HEK293 (cell line): Measurements from ENCODE around the gene PLIN5.

Experiments used
- CTCF ChIA-PET: fragments of 350-600 bp; formaldehyde crosslinking; extraction: SDS; loops from one replicate; lab custom pipeline; 2021; ENCODE audit warnings: antibody characterized with exemption; lab: Yijun Ruan, JAX
- POLR2A ChIA-PET: fragments of 300-600 bp; formaldehyde crosslinking; extraction: SDS; loops from one replicate; lab custom pipeline; 2020; ENCODE audit warnings: antibody characterized with exemption, inconsistent platforms; lab: Yijun Ruan, JAX
- H3K27ac ChIP-seq: fragments of 200-500 bp; sonication (Bioruptor generic); 2 replicates; pipeline ENCODE4 v1.5.1; 2014; ENCODE audit warnings: low read depth, low read length, control low read depth, inconsistent platforms; ENCODE audit errors: extremely low read depth
- H3K36me3 ChIP-seq, 2 experiments: fragments of 200-500 bp in 1 of 2; sonication (Bioruptor generic) in 1 of 2; 1 replicate in 1 of 2; 2 replicates in 1 of 2; pipeline ENCODE4 v1.5.1; 2014 to 2017; ENCODE audit warnings: inconsistent platforms in 2 of 2, low read length in 2 of 2; ENCODE audit not compliant: control insufficient read depth in 2 of 2, insufficient read depth in 1 of 2
- H3K4me1 ChIP-seq: fragments of 200-500 bp; sonication (Bioruptor generic); 2 replicates; pipeline ENCODE4 v1.5.1; 2014; ENCODE audit warnings: mild to moderate bottlenecking, low read length, inconsistent platforms; ENCODE audit not compliant: control insufficient read depth, insufficient read depth
- H3K4me3 ChIP-seq: 2 replicates; pipeline ENCODE4 v1.5.1; 2011; ENCODE audit warnings: low read depth, mild to moderate bottlenecking, control low read depth, low read length, moderate library complexity
- H3K9me3 ChIP-seq: fragments of 200-500 bp; sonication (Bioruptor generic); 2 replicates; pipeline ENCODE4 v1.5.1; 2014; ENCODE audit warnings: low read depth, low read length, inconsistent platforms; ENCODE audit not compliant: control insufficient read depth, insufficient read depth
- GLI2 ChIP-seq: fragments of 450-650 bp; formaldehyde crosslinking; IDR thresholded peaks from 2 replicates; pipeline ENCODE4; 2017; ENCODE audit warnings: missing biosample characterization, missing genetic modification characterization, low read depth, borderline replicate concordance
- PBX3 ChIP-seq: sonication (generic); formaldehyde crosslinking; IDR thresholded peaks from 2 replicates; pipeline ENCODE4 v1.8.1; 2022; ENCODE audit warnings: mild to moderate bottlenecking, moderate library complexity, missing genetic modification reagents
- SETDB1 ChIP-seq: IDR thresholded peaks from one replicate; pipeline ENCODE4 v1.6.1; 2017; ENCODE audit warnings: mild to moderate bottlenecking, low read length, moderate library complexity, mixed read lengths; ENCODE audit not compliant: insufficient read length
- SP2 ChIP-seq: fragments of 450-650 bp; formaldehyde crosslinking; IDR thresholded peaks from 2 replicates; pipeline ENCODE4 v1.5.1; 2016; ENCODE audit warnings: missing biosample characterization, missing genetic modification characterization
- ZBTB20 ChIP-seq: fragments of 450-650 bp; formaldehyde crosslinking; IDR thresholded peaks from 2 replicates; pipeline ENCODE4 v1.5.1; 2016; ENCODE audit warnings: missing biosample characterization, missing genetic modification characterization
- ZFP3 ChIP-seq: fragments of 450-650 bp; formaldehyde crosslinking; IDR thresholded peaks from 2 replicates; pipeline ENCODE4 v1.5.1; 2016; ENCODE audit warnings: low read depth, missing biosample characterization, missing genetic modification characterization
- ZNF121 ChIP-seq: fragments of 450-650 bp; formaldehyde crosslinking; IDR thresholded peaks from 2 replicates; pipeline ENCODE4 v1.5.1; 2016; ENCODE audit warnings: missing biosample characterization, missing genetic modification characterization
- ZNF16 ChIP-seq: fragments of 450-650 bp; formaldehyde crosslinking; IDR thresholded peaks from 2 replicates; pipeline ENCODE4 v1.5.1; 2016; ENCODE audit warnings: low read depth, missing biosample characterization, missing genetic modification characterization
- ZNF2 ChIP-seq: fragments of 450-650 bp; formaldehyde crosslinking; IDR thresholded peaks from 2 replicates; pipeline ENCODE4 v1.5.1; 2016; ENCODE audit warnings: missing biosample characterization, missing genetic modification characterization
- ZNF23 ChIP-seq: fragments of 450-650 bp; formaldehyde crosslinking; IDR thresholded peaks from 2 replicates; pipeline ENCODE4 v1.5.1; 2016; ENCODE audit warnings: missing biosample characterization, missing genetic modification characterization, borderline replicate concordance
- ZNF280D ChIP-seq: fragments of 450-650 bp; formaldehyde crosslinking; IDR thresholded peaks from 2 replicates; pipeline ENCODE4 v1.5.1; 2016; ENCODE audit warnings: missing biosample characterization, missing genetic modification characterization
- ZNF544 ChIP-seq: fragments of 450-650 bp; formaldehyde crosslinking; IDR thresholded peaks from 2 replicates; pipeline ENCODE4 v1.5.0; 2017; ENCODE audit warnings: missing biosample characterization, missing genetic modification characterization
- ZNF837 ChIP-seq: fragments of 450-650 bp; formaldehyde crosslinking; IDR thresholded peaks from 2 replicates; pipeline ENCODE4 v1.5.1; 2016; ENCODE audit warnings: missing biosample characterization, missing genetic modification characterization
- TF ChIP-seq, protein P1 (sequence below): fragments of 450-650 bp; formaldehyde crosslinking; IDR thresholded peaks from 2 replicates; pipeline ENCODE4 v1.5.1; 2016; ENCODE audit warnings: missing biosample characterization, missing genetic modification characterization, borderline replicate concordance
- TF ChIP-seq, protein P2 (sequence below): fragments of 450-650 bp; formaldehyde crosslinking; IDR thresholded peaks from 2 replicates; pipeline ENCODE4 v1.5.1; 2017; ENCODE audit warnings: missing biosample characterization, missing genetic modification characterization

Gene PLIN5

GRCh38 chr19:4495471-4495870 is 39.6 kb downstream of the PLIN5 start (continued):
- no peak for TF ChIP-seq PBX3 (CRISPR knock-in tag)
- TF ChIP-seq ZBTB20 (tag by site-specific recombination) = no peak
- TF ChIP-seq GLI2 (tag by site-specific recombination) = no peak
- no peak for TF ChIP-seq ZNF280D
- TF ChIP-seq SETDB1 = no peak
- TF ChIP-seq, protein P1, sequence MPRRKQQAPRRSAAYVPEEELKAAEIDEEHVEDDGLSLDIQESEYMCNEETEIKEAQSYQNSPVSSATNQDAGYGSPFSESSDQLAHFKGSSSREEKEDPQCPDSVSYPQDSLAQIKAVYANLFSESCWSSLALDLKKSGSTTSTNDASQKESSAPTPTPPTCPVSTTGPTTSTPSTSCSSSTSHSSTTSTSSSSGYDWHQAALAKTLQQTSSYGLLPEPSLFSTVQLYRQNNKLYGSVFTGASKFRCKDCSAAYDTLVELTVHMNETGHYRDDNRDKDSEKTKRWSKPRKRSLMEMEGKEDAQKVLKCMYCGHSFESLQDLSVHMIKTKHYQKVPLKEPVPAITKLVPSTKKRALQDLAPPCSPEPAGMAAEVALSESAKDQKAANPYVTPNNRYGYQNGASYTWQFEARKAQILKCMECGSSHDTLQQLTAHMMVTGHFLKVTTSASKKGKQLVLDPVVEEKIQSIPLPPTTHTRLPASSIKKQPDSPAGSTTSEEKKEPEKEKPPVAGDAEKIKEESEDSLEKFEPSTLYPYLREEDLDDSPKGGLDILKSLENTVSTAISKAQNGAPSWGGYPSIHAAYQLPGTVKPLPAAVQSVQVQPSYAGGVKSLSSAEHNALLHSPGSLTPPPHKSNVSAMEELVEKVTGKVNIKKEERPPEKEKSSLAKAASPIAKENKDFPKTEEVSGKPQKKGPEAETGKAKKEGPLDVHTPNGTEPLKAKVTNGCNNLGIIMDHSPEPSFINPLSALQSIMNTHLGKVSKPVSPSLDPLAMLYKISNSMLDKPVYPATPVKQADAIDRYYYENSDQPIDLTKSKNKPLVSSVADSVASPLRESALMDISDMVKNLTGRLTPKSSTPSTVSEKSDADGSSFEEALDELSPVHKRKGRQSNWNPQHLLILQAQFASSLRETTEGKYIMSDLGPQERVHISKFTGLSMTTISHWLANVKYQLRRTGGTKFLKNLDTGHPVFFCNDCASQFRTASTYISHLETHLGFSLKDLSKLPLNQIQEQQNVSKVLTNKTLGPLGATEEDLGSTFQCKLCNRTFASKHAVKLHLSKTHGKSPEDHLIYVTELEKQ = no peak
- no peak for TF ChIP-seq SP2 (tag by site-specific recombination)
- TF ChIP-seq, protein P2, sequence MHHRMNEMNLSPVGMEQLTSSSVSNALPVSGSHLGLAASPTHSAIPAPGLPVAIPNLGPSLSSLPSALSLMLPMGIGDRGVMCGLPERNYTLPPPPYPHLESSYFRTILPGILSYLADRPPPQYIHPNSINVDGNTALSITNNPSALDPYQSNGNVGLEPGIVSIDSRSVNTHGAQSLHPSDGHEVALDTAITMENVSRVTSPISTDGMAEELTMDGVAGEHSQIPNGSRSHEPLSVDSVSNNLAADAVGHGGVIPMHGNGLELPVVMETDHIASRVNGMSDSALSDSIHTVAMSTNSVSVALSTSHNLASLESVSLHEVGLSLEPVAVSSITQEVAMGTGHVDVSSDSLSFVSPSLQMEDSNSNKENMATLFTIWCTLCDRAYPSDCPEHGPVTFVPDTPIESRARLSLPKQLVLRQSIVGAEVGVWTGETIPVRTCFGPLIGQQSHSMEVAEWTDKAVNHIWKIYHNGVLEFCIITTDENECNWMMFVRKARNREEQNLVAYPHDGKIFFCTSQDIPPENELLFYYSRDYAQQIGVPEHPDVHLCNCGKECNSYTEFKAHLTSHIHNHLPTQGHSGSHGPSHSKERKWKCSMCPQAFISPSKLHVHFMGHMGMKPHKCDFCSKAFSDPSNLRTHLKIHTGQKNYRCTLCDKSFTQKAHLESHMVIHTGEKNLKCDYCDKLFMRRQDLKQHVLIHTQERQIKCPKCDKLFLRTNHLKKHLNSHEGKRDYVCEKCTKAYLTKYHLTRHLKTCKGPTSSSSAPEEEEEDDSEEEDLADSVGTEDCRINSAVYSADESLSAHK (tag by site-specific recombination) = no peak
- TF ChIP-seq ZNF544 = no peak
- no peak for TF ChIP-seq ZNF23
- no peak for TF ChIP-seq ZNF2
- TF ChIP-seq ZNF16 (tag by site-specific recombination) = peak; percentile 53; the same call in 1 of the 2 replicates
- no peak for TF ChIP-seq ZFP3 (tag by site-specific recombination)

DNA sequence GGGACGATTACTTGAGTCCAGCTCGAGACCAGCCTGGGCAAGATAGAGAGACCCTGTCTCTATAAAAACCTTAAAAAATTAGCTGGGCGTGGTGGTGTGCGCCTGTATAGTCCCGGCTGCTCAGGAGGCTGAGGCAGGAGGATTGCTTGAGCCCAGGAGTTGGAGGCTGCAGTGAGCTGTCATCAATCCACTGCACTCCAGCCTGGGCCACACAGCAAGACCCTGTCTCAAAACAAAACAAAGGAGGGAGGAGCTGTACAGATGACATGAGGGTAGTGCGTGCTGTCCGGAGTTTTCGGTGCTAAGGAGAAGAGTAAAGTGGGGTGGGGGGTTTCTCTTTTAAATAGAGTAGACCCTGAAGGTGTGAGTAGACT is 40.3 kb downstream of the PLIN5 start:
- Histone ChIP-seq H3K4me3 (no peak overlapping the region), H3K36me3 (peaks cover 34 to 86% of the 10 kb centered on the region in 2 experiments; a peak in 2 of 3 replicates), H3K4me1 (no peaks in the 10 kb centered on the region), H3K27ac (no peak overlapping the region), H3K9me3 (no peaks in the 10 kb centered on the region)
- TF ChIP-seq ZNF23 = no peak
- TF ChIP-seq ZNF837 (tag by site-specific recombination) = no peak
- peak; percentile 92 for TF ChIP-seq ZNF121 (tag by site-specific recombination)
- CTCF ChIA-PET = interaction anchor here (0.5 to 1.9 kb wide), 4 partner anchors 29 to 141 kb away, joined by 4 to 6 read pairs (median 4); no protein-coding TSS in a partner anchor
- POLR2A ChIA-PET = interaction anchor here (1.3 kb wide), 1 partner anchor 23 kb away, joined by 4 read pairs; the partner anchor contains the start of gene HDGFL2
